Esophagus muscularis mucosa (tissue), 4 donors: ENCODE measurements around the gene DLST.

ENCODE experiments used
- CTCF ChIP-seq, 3 experiments: fragments of 200-600 bp in 2 of 3; fragments of 450-650 bp in 1 of 3; sonication (generic) in 2 of 3; IDR thresholded peaks; one replicate each; pipeline ENCODE4 v1.5.1; 2017 to 2019; ENCODE audit warnings: antibody characterized with exemption in 3 of 3, mild to moderate bottlenecking in 2 of 3, moderate library complexity in 1 of 3
- EP300 ChIP-seq: sonication (generic); formaldehyde crosslinking; IDR thresholded peaks from one replicate; pipeline ENCODE4 v1.6.1; 2017; ENCODE audit warnings: antibody characterized with exemption
- POLR2A ChIP-seq: fragments of 450-650 bp; IDR thresholded peaks from one replicate; pipeline ENCODE4 v1.6.1; 2017; ENCODE audit warnings: antibody characterized with exemption, moderate library complexity, mild to moderate bottlenecking, low read depth
- POLR2AphosphoS5 ChIP-seq, 2 donors: sonication (generic); formaldehyde crosslinking; IDR thresholded peaks; one replicate each; pipeline ENCODE4 v1.6.1; 2017; ENCODE audit warnings: antibody characterized with exemption in 2 of 2

GRCh38 chr14:74846168-74846567 is 35.5 kb upstream of the DLST start:
- no peak for TF ChIP-seq CTCF (IDR thresholded peaks at IDR 0.05)
- no peak for TF ChIP-seq EP300
- TF ChIP-seq POLR2AphosphoS5 (IDR thresholded peaks at IDR 0.05), result no peak
- TF ChIP-seq POLR2A, result no peak
